DOHH2 (cell line): ENCODE measurements around the gene SSH2.

Source experiments
- H3F3A ChIP-seq: fragments of 200-600 bp; sonication (generic), shearing (Covaris generic); 2 replicates; pipeline ENCODE4 v1.6.0; 2016; ENCODE audit warnings: antibody characterized with exemption, mild to moderate bottlenecking; ENCODE audit not compliant: control insufficient read depth, insufficient read depth
- H3K27ac ChIP-seq: fragments of 200-600 bp; sonication (generic); 2 replicates; pipeline ENCODE4 v1.5.1; 2014; ENCODE audit warnings: low read depth, mild to moderate bottlenecking, low read length, moderate library complexity
- H3K27me3 ChIP-seq: fragments of 200-600 bp; sonication (generic); 2 replicates; pipeline ENCODE4 v1.6.1; 2014; ENCODE audit warnings: mild to moderate bottlenecking, low read length, mixed read lengths; ENCODE audit not compliant: control insufficient read depth
- H3K36me3 ChIP-seq: fragments of 200-600 bp; sonication (generic); 2 replicates; pipeline ENCODE4 v1.6.1; 2014; ENCODE audit warnings: mild to moderate bottlenecking, low read length, moderate library complexity, mixed read lengths; ENCODE audit not compliant: control insufficient read depth
- H3K4me1 ChIP-seq: fragments of 200-600 bp; sonication (generic); 2 replicates; pipeline ENCODE4 v1.6.1; 2014; ENCODE audit warnings: mild to moderate bottlenecking, low read length, mixed read lengths; ENCODE audit not compliant: control insufficient read depth
- H3K4me2 ChIP-seq: fragments of 200-600 bp; sonication (generic); 2 replicates; pipeline ENCODE4 v1.6.0; 2014; ENCODE audit warnings: mild to moderate bottlenecking, low read length, moderate library complexity
- H3K4me3 ChIP-seq: fragments of 200-600 bp; sonication (generic); 2 replicates; pipeline ENCODE4 v1.5.1; 2014; ENCODE audit warnings: mild to moderate bottlenecking, low read length, mixed read lengths
- H3K79me2 ChIP-seq: fragments of 200-600 bp; sonication (generic); 2 replicates; pipeline ENCODE4 v1.6.1; 2014; ENCODE audit warnings: mild to moderate bottlenecking, low read length, mixed read lengths; ENCODE audit not compliant: control insufficient read depth
- H3K9me2 ChIP-seq: fragments of 200-600 bp; sonication (generic); replicated peaks from 2 replicates; pipeline ENCODE4 v1.6.1; 2014; ENCODE audit warnings: mild to moderate bottlenecking, low read length, mixed read lengths; ENCODE audit not compliant: control insufficient read depth
- H3K9me3 ChIP-seq: fragments of 200-600 bp; sonication (generic); 2 replicates; pipeline ENCODE4 v1.6.1; 2014; ENCODE audit warnings: antibody characterized with exemption, low read length, mixed read lengths; ENCODE audit not compliant: control insufficient read depth, insufficient read depth
- H4K20me1 ChIP-seq: fragments of 200-600 bp; sonication (generic); 2 replicates; pipeline ENCODE4 v1.6.0; 2014; ENCODE audit warnings: low read depth, mild to moderate bottlenecking, antibody characterized with exemption, low read length, moderate library complexity; ENCODE audit not compliant: control insufficient read depth, insufficient read depth
- EZH2phosphoT487 ChIP-seq: fragments of 200-600 bp; sonication (generic); IDR thresholded peaks from 2 replicates; pipeline ENCODE4 v1.6.1; 2017; ENCODE audit warnings: borderline replicate concordance, mild to moderate bottlenecking, antibody characterized with exemption, low read length, moderate library complexity, mixed read lengths
- TF ChIP-seq, protein P1 (sequence below): fragments of 200-600 bp; sonication (generic); IDR thresholded peaks from one replicate; pipeline ENCODE4 v1.5.1; 2014; ENCODE audit warnings: antibody characterized with exemption, mild to moderate bottlenecking, low read depth, low read length; ENCODE audit not compliant: poor library complexity, severe bottlenecking

The SSH2 gene, protein sequence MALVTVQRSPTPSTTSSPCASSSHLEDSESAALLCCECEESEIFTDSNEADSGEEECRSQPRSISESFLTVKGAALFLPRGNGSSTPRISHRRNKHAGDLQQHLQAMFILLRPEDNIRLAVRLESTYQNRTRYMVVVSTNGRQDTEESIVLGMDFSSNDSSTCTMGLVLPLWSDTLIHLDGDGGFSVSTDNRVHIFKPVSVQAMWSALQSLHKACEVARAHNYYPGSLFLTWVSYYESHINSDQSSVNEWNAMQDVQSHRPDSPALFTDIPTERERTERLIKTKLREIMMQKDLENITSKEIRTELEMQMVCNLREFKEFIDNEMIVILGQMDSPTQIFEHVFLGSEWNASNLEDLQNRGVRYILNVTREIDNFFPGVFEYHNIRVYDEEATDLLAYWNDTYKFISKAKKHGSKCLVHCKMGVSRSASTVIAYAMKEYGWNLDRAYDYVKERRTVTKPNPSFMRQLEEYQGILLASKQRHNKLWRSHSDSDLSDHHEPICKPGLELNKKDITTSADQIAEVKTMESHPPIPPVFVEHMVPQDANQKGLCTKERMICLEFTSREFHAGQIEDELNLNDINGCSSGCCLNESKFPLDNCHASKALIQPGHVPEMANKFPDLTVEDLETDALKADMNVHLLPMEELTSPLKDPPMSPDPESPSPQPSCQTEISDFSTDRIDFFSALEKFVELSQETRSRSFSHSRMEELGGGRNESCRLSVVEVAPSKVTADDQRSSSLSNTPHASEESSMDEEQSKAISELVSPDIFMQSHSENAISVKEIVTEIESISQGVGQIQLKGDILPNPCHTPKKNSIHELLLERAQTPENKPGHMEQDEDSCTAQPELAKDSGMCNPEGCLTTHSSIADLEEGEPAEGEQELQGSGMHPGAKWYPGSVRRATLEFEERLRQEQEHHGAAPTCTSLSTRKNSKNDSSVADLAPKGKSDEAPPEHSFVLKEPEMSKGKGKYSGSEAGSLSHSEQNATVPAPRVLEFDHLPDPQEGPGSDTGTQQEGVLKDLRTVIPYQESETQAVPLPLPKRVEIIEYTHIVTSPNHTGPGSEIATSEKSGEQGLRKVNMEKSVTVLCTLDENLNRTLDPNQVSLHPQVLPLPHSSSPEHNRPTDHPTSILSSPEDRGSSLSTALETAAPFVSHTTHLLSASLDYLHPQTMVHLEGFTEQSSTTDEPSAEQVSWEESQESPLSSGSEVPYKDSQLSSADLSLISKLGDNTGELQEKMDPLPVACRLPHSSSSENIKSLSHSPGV (N-terminal part only)

DNA sequence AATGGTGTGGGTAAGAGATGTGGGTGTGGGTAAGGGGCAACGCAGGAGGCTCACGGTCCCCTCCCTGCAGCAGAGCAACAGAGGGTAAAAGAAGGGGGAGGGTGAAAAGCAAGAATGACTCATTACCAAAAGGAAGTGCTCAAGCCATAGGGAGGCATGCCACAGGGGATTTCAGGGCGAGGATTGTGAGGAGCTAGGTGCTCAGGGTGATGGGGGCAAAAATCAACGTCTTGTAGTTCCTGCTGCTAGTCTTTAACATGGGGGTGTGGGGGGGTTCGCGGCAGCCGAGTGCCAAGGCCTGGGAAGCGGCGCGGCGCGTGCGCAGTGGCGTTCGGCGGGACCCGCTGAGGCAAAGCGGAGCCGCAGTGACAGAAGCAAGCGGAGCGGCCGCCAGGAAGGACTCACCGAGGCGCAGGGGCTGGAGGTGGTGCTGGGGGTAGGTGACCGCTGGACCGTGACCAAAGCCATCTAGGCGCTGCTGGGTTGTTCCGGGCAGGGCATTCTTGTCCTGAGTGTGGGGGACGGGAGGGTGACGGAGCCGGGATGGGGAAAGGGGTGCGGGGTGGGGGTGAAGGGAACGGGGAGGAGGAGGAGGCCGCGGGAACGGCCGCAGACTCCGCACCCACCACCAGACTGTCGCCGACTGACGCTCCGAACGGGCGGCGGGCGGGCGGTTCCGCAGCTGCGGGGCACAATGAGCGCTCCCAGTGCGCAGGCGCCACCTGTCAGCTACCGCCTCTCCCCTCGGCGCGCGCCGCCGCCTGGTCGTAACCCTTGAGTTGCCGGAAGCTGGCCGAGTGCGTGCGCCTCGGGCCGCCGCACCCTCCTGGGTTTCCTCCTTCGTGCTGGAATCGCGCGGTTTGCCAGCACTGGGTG lies at the start of gene SSH2:
TSS of gene SSH2 (minus strand) at position 696 of the 876 bp plus-strand sequence. CDS start at position 468, 228 bp downstream.
- Histone ChIP-seq H3F3A (peaks cover 5% of the 10 kb centered on the region), H4K20me1 (0 out of 2 replicates have a peak, but pooled peaks cover 6% of the 10 kb centered on the region), H3K4me1 (peaks cover 34% of the 10 kb centered on the region), H3K36me3 (peaks cover 27% of the 10 kb centered on the region), H3K4me2 (peak within 1 kb of the TSS; percentile 85), H3K27me3 (no peaks in the 10 kb centered on the region), H3K9me2 (no peaks in the 10 kb centered on the region), H3K27ac (peak within 1 kb of the TSS; percentile 90), H3K79me2 (peaks cover 55% of the 10 kb centered on the region), H3K9me3 (no peaks in the 10 kb centered on the region), H3K4me3 (peak within 1 kb of the TSS; percentile 87)
- TF ChIP-seq EZH2phosphoT487, result no peak
- TF ChIP-seq, protein P1, sequence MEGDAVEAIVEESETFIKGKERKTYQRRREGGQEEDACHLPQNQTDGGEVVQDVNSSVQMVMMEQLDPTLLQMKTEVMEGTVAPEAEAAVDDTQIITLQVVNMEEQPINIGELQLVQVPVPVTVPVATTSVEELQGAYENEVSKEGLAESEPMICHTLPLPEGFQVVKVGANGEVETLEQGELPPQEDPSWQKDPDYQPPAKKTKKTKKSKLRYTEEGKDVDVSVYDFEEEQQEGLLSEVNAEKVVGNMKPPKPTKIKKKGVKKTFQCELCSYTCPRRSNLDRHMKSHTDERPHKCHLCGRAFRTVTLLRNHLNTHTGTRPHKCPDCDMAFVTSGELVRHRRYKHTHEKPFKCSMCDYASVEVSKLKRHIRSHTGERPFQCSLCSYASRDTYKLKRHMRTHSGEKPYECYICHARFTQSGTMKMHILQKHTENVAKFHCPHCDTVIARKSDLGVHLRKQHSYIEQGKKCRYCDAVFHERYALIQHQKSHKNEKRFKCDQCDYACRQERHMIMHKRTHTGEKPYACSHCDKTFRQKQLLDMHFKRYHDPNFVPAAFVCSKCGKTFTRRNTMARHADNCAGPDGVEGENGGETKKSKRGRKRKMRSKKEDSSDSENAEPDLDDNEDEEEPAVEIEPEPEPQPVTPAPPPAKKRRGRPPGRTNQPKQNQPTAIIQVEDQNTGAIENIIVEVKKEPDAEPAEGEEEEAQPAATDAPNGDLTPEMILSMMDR, result no peak

DNA sequence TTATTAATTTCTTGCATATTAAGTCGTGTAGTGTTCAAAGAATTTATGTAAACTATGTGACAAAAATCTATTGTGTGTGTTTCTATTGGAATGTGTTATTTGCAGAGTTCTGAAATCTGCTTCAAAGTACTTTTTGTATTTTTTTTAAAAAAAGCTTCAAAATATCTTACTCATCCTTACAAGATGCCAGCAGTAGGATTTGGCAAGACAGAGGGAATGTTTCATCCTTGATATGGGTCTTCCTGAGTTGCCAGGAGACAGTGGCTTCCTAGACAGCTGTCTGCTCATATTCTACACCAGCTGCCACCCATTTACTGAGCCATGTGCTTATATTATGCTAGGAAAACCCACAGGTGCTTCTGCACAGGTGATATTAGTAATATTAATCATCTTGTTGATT lies 47.8 kb upstream of the SSH2 start:
- no peaks in the 10 kb centered on the region for H3K79me2 ChIP-seq
- no peak overlapping the region for H3K4me2 ChIP-seq
- no peaks in the 10 kb centered on the region for H3K9me3 ChIP-seq
- H3K9me2 ChIP-seq, result no peaks in the 10 kb centered on the region
- no peak overlapping the region for H3K4me3 ChIP-seq
- no peak for TF ChIP-seq EZH2phosphoT487
- TF ChIP-seq, protein P1, result no peak
- no peaks in the 10 kb centered on the region for H4K20me1 ChIP-seq
- no peaks in the 10 kb centered on the region for H3K4me1 ChIP-seq
- H3K27me3 ChIP-seq, result peaks cover 4% of the 10 kb centered on the region; the same call in 1 of the 2 replicates
- no peaks in the 10 kb centered on the region for H3F3A ChIP-seq
- H3K27ac ChIP-seq, result no peak overlapping the region
- no peaks in the 10 kb centered on the region for H3K36me3 ChIP-seq

DNA sequence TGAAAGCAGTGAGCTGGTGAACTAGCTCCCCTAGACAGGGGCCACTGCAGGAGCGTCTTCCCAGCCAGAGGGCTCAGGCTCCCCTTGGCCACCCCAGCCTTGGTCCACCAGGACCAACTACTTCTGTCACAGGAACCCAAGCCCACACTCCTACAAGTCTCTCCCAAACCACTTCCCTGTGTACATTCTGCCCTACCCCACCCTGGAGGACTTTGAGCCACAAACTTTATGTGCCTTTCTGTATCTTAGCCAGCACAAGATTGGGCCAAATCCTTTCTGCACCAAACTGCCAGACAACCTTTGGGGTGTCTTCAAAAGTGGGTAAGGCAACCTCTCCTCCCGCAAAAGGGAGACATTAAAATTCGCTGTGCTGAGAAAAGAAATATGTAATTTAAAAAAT lies 43.0 kb upstream of the SSH2 start:
- Histone ChIP-seq H3K27ac (no peak overlapping the region), H3K9me2 (no peaks in the 10 kb centered on the region), H3K4me2 (no peak overlapping the region), H4K20me1 (no peaks in the 10 kb centered on the region), H3F3A (no peaks in the 10 kb centered on the region), H3K4me1 (no peaks in the 10 kb centered on the region), H3K4me3 (no peak overlapping the region), H3K36me3 (no peaks in the 10 kb centered on the region), H3K79me2 (no peaks in the 10 kb centered on the region), H3K9me3 (no peaks in the 10 kb centered on the region), H3K27me3 (peaks cover 4% of the 10 kb centered on the region; the same call in 1 of the 2 replicates)
- TF ChIP-seq EZH2phosphoT487, result no peak
- TF ChIP-seq, protein P1, result no peak
